Posterior vena cava (tissue), 2 donors: ENCODE measurements around the gene NABP2. TPM values are rescaled to one million over a fixed set of nuclear protein-coding genes. Genes with fewer than 3 reads are reported as not detected.
A peak's percentile ranks its signal among the peaks of the same experiment; 100 is the strongest.
"Not testable (repeated sequence)": the region's sequence is repeated elsewhere in the genome, so short reads cannot be mapped to it uniquely, and the experiment has no call there.

Experiments
- DNase-seq: peaks from one replicate; pipeline ENCODE4 v3.0.0-alpha.2; 2020; ENCODE audit warnings: low spot score
- intact Hi-C, 2 donors: fragments of 100-400 bp; cut with DNase I; formaldehyde crosslinking; loops; one replicate each; pipeline versions ENCODE4 v1.14.1 to v1.14.2; 2022 to 2023
- total RNA-seq, 2 donors: library from RNA; stranded (reverse); fragmentation: NEBNext Ultra II Directional; extraction: Animal tissue kit (Norgen Biotek cat#: 25700); gene quantifications; one replicate each; pipeline ENCODE4 v1.2.1, GENCODE V29; 2021
- donor health status: DM: yes; HTN: yes; CAD: no.
- donor health status: DM: yes; HTN: yes; CAD: no.

Gene NABP2
- total RNA-seq, 2 donors from 2014 or later: 19.9 to 23.1 TPM

DNA sequence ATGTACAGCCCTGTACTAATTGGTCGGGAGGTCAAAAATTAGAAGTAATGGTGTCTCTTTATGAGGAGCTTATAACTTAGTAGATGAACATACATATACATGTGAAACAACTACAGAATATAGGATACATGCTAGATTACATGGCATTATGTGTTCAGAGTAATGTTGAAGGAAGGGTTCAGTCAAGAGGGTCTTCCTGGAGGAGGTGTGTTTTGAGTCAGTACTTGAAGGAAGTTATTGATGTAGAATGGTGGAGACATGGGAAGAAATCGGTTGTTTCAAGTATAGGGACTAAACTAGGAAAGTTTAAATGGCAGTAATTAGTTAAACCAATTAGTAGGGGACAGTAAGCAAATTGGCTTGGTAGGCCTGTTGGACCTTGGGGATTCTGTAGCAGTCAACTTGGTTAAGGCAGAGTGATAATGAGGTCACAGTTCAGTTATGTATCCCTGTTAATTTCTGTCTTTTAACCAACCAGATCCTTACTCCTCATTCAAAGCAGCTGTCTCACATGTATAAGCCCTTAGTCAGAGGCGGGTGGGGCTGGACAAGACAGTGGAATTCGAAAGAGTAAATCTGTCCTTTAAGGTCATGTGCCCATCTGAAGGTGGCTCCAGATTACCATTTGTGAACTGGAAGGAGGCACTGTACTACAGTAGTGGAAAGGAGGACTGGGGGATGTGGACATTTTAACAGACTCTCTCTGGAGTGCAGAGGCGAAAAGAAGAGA, 37.5 kb downstream of the NABP2 start:
- DNase-seq: no peak
- intact Hi-C loops: loop anchor here in 1 of 2 donors (5.0 kb wide), 1 partner anchor 69 kb away; no protein-coding TSS in a partner anchor

- DNase-seq: not testable (repeated sequence)
- intact Hi-C loops: loop anchor here in 1 of 2 donors (5.0 kb wide), 1 partner anchor 71 kb away; no protein-coding TSS in a partner anchor
Measured at GRCh38 chr12:56262955-56263354, 38.8 kb downstream of the NABP2 start.

GRCh38 chr12:56266068-56266692, 42.0 kb downstream of the NABP2 start:
- DNase-seq: peak; percentile 62
- intact Hi-C loops: not testable (repeated sequence)

GRCh38 chr12:56266693-56267442, 42.7 kb downstream of the NABP2 start, which contains the start of gene COQ10A:
TSS of gene COQ10A (plus strand) at chr12:56266942. CDS start at chr12:56267119, 177 bp downstream.
- DNase-seq: peak; percentile 96
- intact Hi-C loops: no loop called here

DNA sequence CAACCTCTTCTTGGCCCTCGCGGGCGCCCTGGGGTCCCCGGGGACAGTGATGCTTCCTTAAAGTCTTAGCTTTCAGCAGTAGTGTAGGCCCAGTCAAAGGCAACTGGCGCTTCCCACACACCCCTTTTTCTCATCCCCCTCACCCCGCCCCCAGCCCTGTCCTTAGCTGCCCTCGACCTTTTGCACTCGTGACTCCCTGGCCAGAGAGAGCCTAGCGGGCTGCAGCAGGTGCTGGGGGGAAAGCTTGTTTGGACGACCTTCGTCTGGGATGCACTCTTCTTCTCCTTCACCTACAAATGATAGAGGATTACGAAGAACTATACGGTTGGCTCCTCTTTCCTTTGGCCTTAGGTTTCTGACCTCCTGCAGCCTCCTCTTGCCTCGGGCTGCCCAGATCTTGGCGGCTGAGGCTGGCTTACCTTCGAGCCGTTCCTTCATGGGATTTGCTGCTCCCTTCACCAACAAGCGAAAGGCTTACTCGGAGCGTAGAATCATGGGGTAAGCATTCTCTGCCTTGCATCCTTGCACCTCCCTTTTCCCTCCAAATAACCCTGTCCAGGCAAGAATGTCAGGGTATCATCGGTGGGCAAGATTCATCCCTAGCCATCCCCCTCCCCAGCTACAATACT, 43.4 kb downstream of the NABP2 start:
- no peak for DNase-seq

DNA sequence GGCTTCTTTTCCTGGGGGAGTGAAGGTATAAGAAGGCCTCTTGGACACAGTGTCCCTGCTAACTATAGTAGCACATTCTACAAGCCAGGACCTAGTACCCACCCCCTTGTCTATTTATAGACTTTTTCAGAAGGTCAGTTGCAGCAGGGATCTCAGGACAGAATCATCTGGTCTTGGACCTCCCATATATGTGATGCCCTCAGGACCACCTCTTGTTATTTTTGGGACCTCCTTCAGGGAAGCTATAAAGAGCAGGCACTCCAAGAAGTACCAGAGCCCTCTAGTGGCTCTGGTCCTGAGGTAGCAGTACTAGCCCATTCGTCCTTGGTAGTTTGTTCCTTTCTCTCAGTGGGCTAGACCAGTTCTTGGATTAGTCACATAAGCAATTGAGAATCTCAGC, 46.9 kb downstream of the NABP2 start:
- no peak for DNase-seq
- intact Hi-C loops: no loop called here

More for the DNA sequence above, 43.4 kb downstream of the NABP2 start:
- intact Hi-C loops: no loop called here

DNA sequence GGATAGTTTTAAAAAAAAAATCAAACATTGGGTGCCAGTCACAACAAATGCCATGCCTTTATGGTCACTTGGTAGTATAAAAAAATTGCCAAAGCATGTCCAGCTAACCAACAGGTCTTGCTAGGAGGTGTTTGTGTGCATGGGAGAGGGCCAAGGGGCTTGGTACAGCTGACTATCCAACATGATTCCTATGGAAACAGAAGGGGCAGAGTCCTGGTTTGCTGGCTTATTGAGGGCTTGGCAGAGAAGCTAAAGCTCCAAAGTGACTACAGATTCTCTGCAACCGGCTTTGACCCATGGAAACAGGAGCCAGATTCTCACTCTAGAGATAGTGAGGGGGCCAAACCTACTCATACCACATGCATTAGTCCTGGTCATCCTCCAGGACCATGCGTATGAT, 48.3 kb downstream of the NABP2 start:
- peak; percentile 4 for DNase-seq
- intact Hi-C loops: not testable (repeated sequence)

DNA sequence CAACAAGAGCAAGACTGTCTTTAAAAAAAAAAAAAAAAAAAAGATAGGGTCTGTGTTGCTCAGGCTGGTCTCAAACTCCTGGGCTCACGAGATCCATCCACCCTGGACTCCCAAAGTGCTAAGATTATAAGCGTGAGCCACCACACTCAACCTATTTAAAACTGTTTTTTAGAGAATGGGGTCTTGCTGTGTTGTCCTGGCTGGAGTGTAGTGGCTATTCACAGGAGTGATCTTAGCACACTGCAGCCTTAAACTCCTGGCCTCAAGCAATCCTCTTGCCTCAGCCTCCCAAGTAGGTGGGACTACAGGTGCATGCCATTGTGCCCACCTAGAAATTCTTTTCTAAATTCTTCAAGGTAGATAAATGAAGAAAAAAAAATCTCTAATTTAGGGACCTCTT, 50.2 kb downstream of the NABP2 start:
- intact Hi-C loops: no loop called here
- DNase-seq: no peak

GRCh38 chr12:56278905-56279304, 54.8 kb downstream of the NABP2 start:
- peak; percentile 2 for DNase-seq
- intact Hi-C loops: no loop called here

Other genes starting within 250 kb of the NABP2 start
- gene SUOX, start 227.1 kb upstream of the NABP2 start, total RNA-seq: 10 to 100 TPM; 15.0 to 15.9 TPM
- 1 to 10 TPM; 5.6 to 8.6 TPM for gene IKZF4, start 203.3 kb upstream of the NABP2 start, total RNA-seq
- 10 to 100 TPM; 33.2 to 45.2 TPM for gene RPS26, start 182.4 kb upstream of the NABP2 start, total RNA-seq
- gene ERBB3, start 144.2 kb upstream of the NABP2 start, total RNA-seq: 1 to 10 TPM in 1 of 2 donors, under 1 TPM in 1; 0.71 to 1.4 TPM
- gene PA2G4, start 119.8 kb upstream of the NABP2 start, total RNA-seq: 10 to 100 TPM; 59.3 to 71.7 TPM
- gene RPL41, start 107.7 kb upstream of the NABP2 start, total RNA-seq: 1,000 to 10,000 TPM; 2,364 to 2,753 TPM
- gene ZC3H10, start 106.1 kb upstream of the NABP2 start, total RNA-seq: 1 to 10 TPM; 7.9 to 8.0 TPM
- 100 to 1,000 TPM; 113 to 120 TPM for gene ESYT1, start 96.1 kb upstream of the NABP2 start, total RNA-seq
- gene MYL6B, start 71.8 kb upstream of the NABP2 start, total RNA-seq: 10 to 100 TPM; 32.9 to 35.7 TPM
- gene MYL6, start 66.0 kb upstream of the NABP2 start, total RNA-seq: 1,000 to 10,000 TPM; 3,219 to 3,986 TPM
- gene SMARCC2, start 34.9 kb upstream of the NABP2 start, total RNA-seq: 10 to 100 TPM; 81.0 to 93.9 TPM
- gene RNF41, start 2.4 kb upstream of the NABP2 start, total RNA-seq: 10 to 100 TPM; 40.1 to 44.2 TPM
- gene SLC39A5, start 5.7 kb downstream of the NABP2 start, total RNA-seq: not detected
- 10 to 100 TPM; 24.6 to 34.5 TPM for gene ANKRD52, start 34.0 kb downstream of the NABP2 start, total RNA-seq
- 10 to 100 TPM in 1 of 2 donors, 1 to 10 TPM in 1; 9.6 to 10.1 TPM for gene COQ10A, start 42.6 kb downstream of the NABP2 start, total RNA-seq
- 100 to 1,000 TPM; 109 to 115 TPM for gene CS, start 76.0 kb downstream of the NABP2 start, total RNA-seq
- 10 to 100 TPM; 62.1 to 79.3 TPM for gene CNPY2, start 91.6 kb downstream of the NABP2 start, total RNA-seq
- 10 to 100 TPM; 29.4 to 40.7 TPM for gene PAN2, start 109.7 kb downstream of the NABP2 start, total RNA-seq
- not detected for gene IL23A, start 114.5 kb downstream of the NABP2 start, total RNA-seq
- 100 to 1,000 TPM; 108 to 113 TPM for gene STAT2, start 135.8 kb downstream of the NABP2 start, total RNA-seq
- gene APOF, start 138.5 kb downstream of the NABP2 start, total RNA-seq: not detected
- 1 to 10 TPM; 4.4 TPM for gene TIMELESS, start 225.1 kb downstream of the NABP2 start, total RNA-seq
- gene MIP, start 230.3 kb downstream of the NABP2 start, total RNA-seq: not detected
- gene SPRYD4, start 244.2 kb downstream of the NABP2 start, total RNA-seq: 1 to 10 TPM; 1.7 to 2.3 TPM